ENCODE measurements around the gene PPP6R1. TPM values are rescaled to one million over a fixed set of nuclear protein-coding genes. Genes with fewer than 3 reads are reported as not detected.
"Not testable (repeated sequence)": the region's sequence is repeated elsewhere in the genome, so short reads cannot be mapped to it uniquely, and the experiment has no call there.

PPP6R1 gene
- total RNA-seq, 1 donor from 2014 or later, result 39.5 TPM

- DNase-seq (ENCODE audit: missing footprints) (no peak), ATAC-seq (no peak)
- intact Hi-C loops (cut with DNase I), result no loop called here
These were observed 29.6 kb downstream of the PPP6R1 start for GRCh38 chr19:55229145-55229788.

DNA sequence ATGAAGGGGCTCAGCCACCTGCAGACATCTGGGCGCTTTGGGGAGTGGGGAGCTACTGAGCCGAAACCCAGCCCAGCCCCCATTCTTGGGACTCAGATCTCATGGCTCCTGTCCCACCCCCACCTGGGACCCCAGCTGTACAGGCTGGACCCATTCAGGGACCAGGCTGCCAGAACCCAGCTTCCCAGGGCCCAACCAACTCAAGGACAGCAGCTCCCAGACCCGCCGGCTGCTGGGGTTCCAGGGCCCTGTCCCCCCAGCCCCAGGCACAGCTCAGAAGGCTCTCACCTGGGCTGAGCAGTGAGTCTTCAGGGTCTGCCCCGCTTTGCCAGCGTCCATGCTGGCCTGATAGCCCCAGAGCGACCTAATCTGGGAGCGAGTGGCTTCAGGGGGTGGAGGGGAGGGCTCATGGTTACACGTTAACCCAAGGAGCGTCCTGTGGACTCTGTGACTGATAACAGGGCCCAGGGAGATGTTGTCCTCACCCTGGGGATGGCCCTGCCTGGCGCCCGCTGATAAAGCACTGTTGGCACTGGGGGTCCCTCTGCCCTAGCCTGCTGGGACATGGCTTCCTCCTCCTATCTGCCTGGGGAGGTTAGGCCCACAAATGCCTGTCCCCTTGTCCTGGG, 30.3 kb downstream of the PPP6R1 start, which contains the start of gene TMEM86B:
Gene TMEM86B (minus strand): TSS at position 361 of the 629 bp plus-strand sequence. CDS start 22 bp downstream, at position 339.
- ATAC-seq, result no peak
- intact Hi-C loops (cut with DNase I), result no loop called here
- DNase-seq (ENCODE audit: missing footprints), result no peak

- intact Hi-C loops (cut with DNase I), result no loop called here
- DNase-seq (ENCODE audit: missing footprints) (no peak), ATAC-seq (peak; percentile 84)
These were observed 30.8 kb downstream of the PPP6R1 start for GRCh38 chr19:55228015-55228391.

DNA sequence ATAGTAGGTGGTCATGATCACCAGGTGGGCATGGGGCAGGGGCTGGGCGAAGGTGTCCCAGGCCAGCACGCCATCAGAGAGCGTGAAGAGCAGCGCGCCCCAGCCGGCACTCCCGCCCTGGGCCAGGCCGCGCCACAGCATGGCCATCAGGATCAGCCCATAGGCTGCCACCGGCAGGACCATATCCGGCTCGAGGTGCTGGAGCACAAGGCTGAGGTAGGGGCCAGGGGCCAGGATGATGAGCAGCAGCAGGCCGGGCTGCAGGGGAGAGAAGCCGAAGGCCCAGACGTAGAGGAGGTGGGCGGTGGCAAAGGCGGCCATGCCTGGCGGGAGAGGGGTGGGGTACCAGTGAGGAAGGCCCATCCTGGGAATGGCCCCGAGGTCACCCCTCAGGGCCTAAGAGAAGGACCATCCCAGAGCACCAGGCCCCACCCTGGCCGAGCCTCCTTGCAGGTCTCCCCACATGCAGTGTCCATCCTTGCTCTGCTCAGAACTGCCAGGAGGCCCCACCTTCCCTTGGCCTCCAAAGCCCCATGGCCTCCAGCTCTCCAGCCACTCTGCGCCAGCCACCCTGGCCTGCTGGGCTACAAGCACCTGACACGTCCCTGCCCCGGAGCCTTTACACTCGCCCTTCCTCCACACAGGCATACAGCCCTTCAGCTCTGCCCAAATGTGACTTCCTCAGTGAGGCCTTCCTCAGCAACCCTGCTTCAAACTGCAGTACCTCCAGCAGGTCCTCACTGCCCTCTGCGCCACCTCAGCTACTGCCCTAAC, 31.4 kb downstream of the PPP6R1 start:
- ATAC-seq (peak; percentile 12), DNase-seq (ENCODE audit: missing footprints) (no peak)
- intact Hi-C loops (cut with DNase I), result no loop called here

DNA sequence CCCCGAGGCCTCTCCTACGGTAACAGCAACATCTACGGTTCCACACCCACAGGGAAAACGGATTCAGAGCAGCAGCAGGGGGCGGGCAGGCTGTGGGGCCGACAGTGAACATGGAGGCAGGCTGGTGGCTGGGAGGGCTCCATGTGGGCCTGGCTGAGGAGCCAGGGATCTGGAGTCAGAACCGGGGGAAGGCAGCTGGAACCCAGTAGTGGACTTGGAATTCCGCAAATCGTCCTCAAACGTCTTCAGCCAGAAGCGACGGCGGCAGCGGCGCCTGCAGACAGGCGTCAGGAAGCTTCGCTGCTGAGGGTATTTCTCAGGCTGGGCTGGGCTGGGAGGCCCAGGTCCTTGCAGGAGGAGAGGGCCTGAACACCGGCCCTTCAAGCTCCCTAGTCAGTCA, 32.0 kb downstream of the PPP6R1 start:
- ATAC-seq, result no peak
- DNase-seq (ENCODE audit: missing footprints), result no peak
- intact Hi-C loops (cut with DNase I), result no loop called here

- DNase-seq (ENCODE audit: missing footprints), result no peak
- no peak for ATAC-seq
- intact Hi-C loops (cut with DNase I), result no loop called here
These were observed 32.5 kb downstream of the PPP6R1 start for GRCh38 chr19:55226273-55226672.

- intact Hi-C loops (cut with DNase I), result no loop called here
- DNase-seq (ENCODE audit: missing footprints) (no peak), ATAC-seq (no peak)
These were observed 33.3 kb downstream of the PPP6R1 start for GRCh38 chr19:55225415-55225958.

DNA sequence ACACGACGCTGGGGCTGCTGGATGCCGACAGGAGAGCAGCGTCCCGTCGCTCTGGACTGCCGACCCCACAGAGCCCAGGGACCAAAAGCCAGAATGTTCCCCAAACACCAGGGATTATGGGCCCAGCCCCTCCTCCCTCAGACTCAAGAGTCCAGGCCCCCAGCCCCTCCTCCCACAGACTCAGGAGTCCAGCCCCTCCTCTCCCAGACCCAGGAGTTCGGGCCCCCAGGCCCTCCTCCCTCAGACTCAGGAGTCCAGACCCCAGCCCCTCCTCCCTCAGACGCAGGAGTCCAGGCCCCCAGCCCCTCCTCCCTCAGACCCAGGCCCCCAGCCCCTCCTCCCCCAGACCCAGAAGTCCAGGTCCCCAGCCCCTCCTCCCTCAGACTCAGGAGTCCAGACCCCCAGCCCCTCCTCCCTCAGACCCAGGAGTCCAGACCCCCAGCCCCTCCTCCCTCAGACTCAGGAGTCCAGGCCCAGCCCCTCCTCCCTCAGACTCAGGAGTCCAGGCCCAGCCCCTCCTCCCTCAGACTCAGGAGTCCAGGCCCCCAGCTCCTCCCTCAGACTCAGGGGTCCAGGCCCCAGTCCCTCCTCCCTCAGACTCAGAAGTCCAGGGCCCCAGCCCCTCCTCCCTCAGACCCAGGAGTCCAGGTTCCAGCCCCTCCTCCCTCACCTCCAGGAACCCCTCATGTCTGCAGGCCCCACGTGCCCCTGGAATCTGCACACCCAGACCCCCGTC, 34.0 kb downstream of the PPP6R1 start:
- DNase-seq (ENCODE audit: missing footprints); ATAC-seq; intact Hi-C loops (cut with DNase I): not testable (repeated sequence)

- ATAC-seq, result no peak
- DNase-seq (ENCODE audit: missing footprints), result no peak
- intact Hi-C loops (cut with DNase I), result no loop called here
These were observed 34.7 kb downstream of the PPP6R1 start for GRCh38 chr19:55224038-55224665.

GRCh38 chr19:55223291-55224037, 35.4 kb downstream of the PPP6R1 start:
- intact Hi-C loops (cut with DNase I), result no loop called here
- DNase-seq (ENCODE audit: missing footprints) (no peak), ATAC-seq (no peak)

GRCh38 chr19:55220525-55220924, 38.3 kb downstream of the PPP6R1 start:
- ATAC-seq (no peak), DNase-seq (ENCODE audit: missing footprints) (no peak)
- intact Hi-C loops (cut with DNase I), result no loop called here

DNA sequence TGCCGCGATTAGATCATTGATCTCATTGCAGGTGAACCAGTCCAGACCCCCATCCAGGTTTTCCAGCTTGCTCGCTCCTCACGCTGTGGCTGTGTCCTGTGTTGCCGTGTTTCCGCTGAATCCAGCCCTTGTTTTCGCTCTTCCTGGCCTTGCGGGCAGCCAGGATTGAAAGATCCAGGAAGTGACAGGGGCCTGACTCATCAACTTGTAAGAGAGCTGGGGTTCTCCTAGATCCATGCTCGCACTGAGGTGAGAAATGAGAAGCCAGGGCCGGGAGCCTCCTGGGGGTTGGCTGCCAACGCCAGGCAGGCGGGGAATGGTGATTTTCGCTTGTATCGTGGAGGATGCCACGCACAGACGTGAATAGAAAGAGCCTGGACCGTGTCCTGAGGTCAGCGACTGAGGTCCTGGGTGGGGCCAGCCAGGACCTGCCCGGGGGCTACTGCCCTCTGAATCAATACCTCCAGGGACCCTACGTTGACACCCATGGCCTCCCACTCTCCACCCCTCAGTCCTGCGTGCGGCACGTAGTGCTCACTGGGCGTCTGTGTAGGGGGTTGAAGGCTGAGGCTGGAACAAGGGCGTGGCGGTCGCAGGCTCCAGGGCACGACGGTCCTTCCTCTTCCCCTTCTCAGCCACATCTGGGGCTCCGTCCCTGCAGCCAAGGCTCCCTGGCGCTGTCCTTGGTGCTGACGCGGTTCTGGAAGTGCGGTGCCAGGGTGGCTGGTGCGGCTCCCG, 42.2 kb downstream of the PPP6R1 start:
- ATAC-seq, result peak; percentile 89
- intact Hi-C loops (cut with DNase I), result no loop called here
- peak; percentile 88 for DNase-seq (ENCODE audit: missing footprints)

GRCh38 chr19:55213547-55213946, 45.3 kb downstream of the PPP6R1 start:
- intact Hi-C loops (cut with DNase I), result no loop called here
- ATAC-seq (no peak), DNase-seq (ENCODE audit: missing footprints) (no peak)

- ATAC-seq (no peak), DNase-seq (ENCODE audit: missing footprints) (no peak)
- intact Hi-C loops (cut with DNase I), result no loop called here
These were observed 46.4 kb downstream of the PPP6R1 start for GRCh38 chr19:55212447-55212846.

GRCh38 chr19:55209693-55210472, 48.9 kb downstream of the PPP6R1 start:
- DNase-seq (ENCODE audit: missing footprints) (no peak), ATAC-seq (no peak)
- intact Hi-C loops (cut with DNase I), result loop anchor here (2.0 kb wide), 1 partner anchor 49 kb away; no protein-coding TSS in a partner anchor

- intact Hi-C loops (cut with DNase I), result no loop called here
- ATAC-seq (no peak), DNase-seq (ENCODE audit: missing footprints) (no peak)
These were observed 49.7 kb downstream of the PPP6R1 start, which contains the start of gene PTPRH for GRCh38 chr19:55208880-55209692. Gene PTPRH (minus strand): TSS chr19:55209501. CDS start chr19:55209433, 68 bp downstream.
